ENCODE data around the gene ADIG. TPM values are rescaled to one million over a fixed set of nuclear protein-coding genes. Genes with fewer than 3 reads are reported as not detected.

ADIG gene
- total and polyA plus RNA-seq, 7 donors = not detected

- no peak for TF ChIP-seq POLR2A (IDR thresholded peaks at IDR 0.05)
- TF ChIP-seq EP300 (IDR thresholded peaks at IDR 0.05) = no peak
- no peak for TF ChIP-seq POLR2AphosphoS5 (IDR thresholded peaks at IDR 0.05)
- no peak for TF ChIP-seq CTCF (IDR thresholded peaks at IDR 0.05)
- no peak for DNase-seq
- intact Hi-C loops (cut with DNase I) = no loop called here
- Histone ChIP-seq H3K36me3 (peaks cover 0 to 6% (median 0%) of the 10 kb centered on the region in 4 donors), H3K9me3 (no peaks in the 10 kb centered on the region), H3K4me3 (no peak overlapping the region), H3K27ac (no peak overlapping the region), H3K4me1 (no peaks in the 10 kb centered on the region), H3K27me3 (peaks cover 0 to 29% (median 0%) of the 10 kb centered on the region in 3 donors)
- WGBS, 2 donors = 54 to 67% methylated on average over 4 of the region's 4 CpGs
Measured at GRCh38 chr20:38581830-38582358, 897 bp downstream of the ADIG start.

- Histone ChIP-seq H3K36me3 (no peaks in the 10 kb centered on the region), H3K4me1 (no peaks in the 10 kb centered on the region), H3K27ac (no peak overlapping the region), H3K27me3 (peaks cover 0 to 35% (median 0%) of the 10 kb centered on the region in 3 donors), H3K9me3 (no peaks in the 10 kb centered on the region), H3K4me3 (no peak overlapping the region)
- no peak for TF ChIP-seq EP300 (IDR thresholded peaks at IDR 0.05)
- no peak for TF ChIP-seq POLR2A (IDR thresholded peaks at IDR 0.05)
- TF ChIP-seq POLR2AphosphoS5 (IDR thresholded peaks at IDR 0.05) = no peak
- no peak for TF ChIP-seq CTCF (IDR thresholded peaks at IDR 0.05)
- intact Hi-C loops (cut with DNase I) = no loop called here
- DNase-seq = no peak
- 77 to 85% methylated on average over 4 of the region's 4 CpGs for WGBS, 2 donors
Measured at GRCh38 chr20:38583306-38583705, 2.3 kb downstream of the ADIG start.

DNA sequence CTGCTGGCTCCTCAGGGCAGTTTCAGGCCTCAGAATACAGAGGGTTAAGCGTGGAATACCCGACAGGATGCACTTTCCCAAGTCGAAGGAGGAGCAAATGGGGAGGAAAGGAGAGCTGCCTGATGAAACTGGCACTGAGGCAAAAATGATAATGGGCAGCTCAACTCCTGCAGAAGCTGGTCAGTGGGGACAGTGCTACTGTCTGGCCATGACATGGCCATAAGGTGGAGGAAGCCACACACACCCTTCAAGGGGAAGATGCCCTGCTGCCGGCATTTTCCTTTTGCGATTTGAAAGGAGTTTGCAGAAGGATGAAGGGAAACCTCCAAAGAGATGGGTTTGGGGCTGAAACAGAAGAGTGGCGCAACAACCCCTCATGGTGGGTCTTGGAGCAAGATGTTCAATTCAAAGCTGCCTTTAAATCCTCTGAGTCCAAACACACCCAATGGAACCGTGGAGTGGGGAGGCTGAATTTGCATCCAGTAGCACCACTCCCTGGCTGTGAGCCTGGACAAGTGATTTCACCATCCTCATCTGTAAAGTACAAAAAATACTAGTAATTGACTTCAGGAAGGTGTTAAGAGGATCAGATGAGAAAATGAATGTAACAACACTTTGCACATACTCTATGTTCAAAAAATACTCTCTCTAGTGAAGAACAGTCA lies 3.2 kb downstream of the ADIG start:
- H3K36me3 ChIP-seq = no peaks in the 10 kb centered on the region
- no peak for DNase-seq
- H3K9me3 ChIP-seq = no peaks in the 10 kb centered on the region
- peaks cover 0 to 36% (median 0%) of the 10 kb centered on the region in 3 donors for H3K27me3 ChIP-seq
- H3K4me1 ChIP-seq = no peaks in the 10 kb centered on the region
- TF ChIP-seq POLR2AphosphoS5 (IDR thresholded peaks at IDR 0.05) = no peak
- TF ChIP-seq CTCF (IDR thresholded peaks at IDR 0.05) = no peak
- no peak for TF ChIP-seq EP300 (IDR thresholded peaks at IDR 0.05)
- no peak for TF ChIP-seq POLR2A (IDR thresholded peaks at IDR 0.05)
- WGBS, 2 donors = 48 to 53% methylated on average over 7 of the region's 7 CpGs
- no peak overlapping the region for H3K4me3 ChIP-seq
- intact Hi-C loops (cut with DNase I) = no loop called here
- no peak overlapping the region for H3K27ac ChIP-seq

- Histone ChIP-seq H3K27ac (no peak overlapping the region), H3K4me1 (no peaks in the 10 kb centered on the region), H3K27me3 (peaks cover 0 to 36% (median 0%) of the 10 kb centered on the region in 3 donors), H3K9me3 (no peaks in the 10 kb centered on the region), H3K4me3 (no peak overlapping the region), H3K36me3 (no peaks in the 10 kb centered on the region)
- no peak for DNase-seq
- TF ChIP-seq POLR2A (IDR thresholded peaks at IDR 0.05) = no peak
- TF ChIP-seq CTCF (IDR thresholded peaks at IDR 0.05) = no peak
- TF ChIP-seq EP300 (IDR thresholded peaks at IDR 0.05) = no peak
- no peak for TF ChIP-seq POLR2AphosphoS5 (IDR thresholded peaks at IDR 0.05)
- 70 to 82% methylated on average over 10 of the region's 10 CpGs for WGBS, 2 donors
- intact Hi-C loops (cut with DNase I) = no loop called here
Measured at GRCh38 chr20:38585404-38586180, 4.6 kb downstream of the ADIG start.

Data from sigmoid colon (tissue), 7 donors.